Measurements from ENCODE around the gene PRKCB.

PRKCB gene

DNA sequence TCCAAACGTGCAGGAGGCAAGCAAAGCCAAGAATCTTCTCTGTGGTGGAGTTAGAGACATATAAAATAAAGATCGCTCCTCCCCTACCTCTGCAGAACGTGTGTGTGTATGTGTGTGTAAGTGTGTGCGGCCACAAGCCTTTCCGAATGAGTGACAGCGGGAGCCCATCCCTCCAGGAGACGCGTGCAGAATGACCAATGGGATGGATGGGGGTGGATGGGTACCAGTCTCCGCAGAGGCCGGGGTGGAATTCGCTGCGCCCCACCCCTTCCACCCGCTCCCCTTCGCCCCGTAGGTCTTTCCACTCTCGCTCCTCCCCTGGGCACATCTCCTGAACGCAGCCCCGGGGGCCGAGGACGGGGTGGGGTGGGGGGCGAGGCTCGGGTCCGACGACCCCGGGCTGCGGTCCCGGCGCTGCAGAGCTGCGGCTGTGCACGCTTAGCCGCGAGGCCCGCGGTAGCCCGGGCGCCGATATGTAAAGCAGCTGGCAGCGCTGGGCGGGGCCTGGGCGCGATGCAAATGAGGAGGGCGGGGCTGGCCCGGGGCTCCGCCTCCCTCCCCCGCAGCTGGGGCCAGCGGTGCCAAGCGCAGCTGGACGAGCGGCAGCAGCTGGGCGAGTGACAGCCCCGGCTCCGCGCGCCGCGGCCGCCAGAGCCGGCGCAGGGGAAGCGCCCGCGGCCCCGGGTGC, at the start of gene PRKCB:
Gene PRKCB (plus strand): TSS at position 594 of the 688 bp plus-strand sequence.
- peaks cover 18% of the 10 kb centered on the region for H4K20me1 ChIP-seq (ENCODE audit: insufficient read depth, low read length, poor library complexity, severe bottlenecking)
- H2AFZ ChIP-seq (ENCODE audit: low read length): peak within 1 kb of the TSS; percentile 47
- H3K9ac ChIP-seq (ENCODE audit: low read depth, low read length, poor library complexity, severe bottlenecking): peak within 1 kb of the TSS; percentile 72
- peak within 1 kb of the TSS; percentile 89 for H3K4me2 ChIP-seq (ENCODE audit: low read depth, low read length, poor library complexity, severe bottlenecking)
- peaks cover 46% of the 10 kb centered on the region for H3K79me2 ChIP-seq (ENCODE audit: insufficient read depth, low read length)
- H3F3A ChIP-seq (ENCODE audit: low read depth): no peaks in the 10 kb centered on the region
- TF ChIP-seq, protein P1, sequence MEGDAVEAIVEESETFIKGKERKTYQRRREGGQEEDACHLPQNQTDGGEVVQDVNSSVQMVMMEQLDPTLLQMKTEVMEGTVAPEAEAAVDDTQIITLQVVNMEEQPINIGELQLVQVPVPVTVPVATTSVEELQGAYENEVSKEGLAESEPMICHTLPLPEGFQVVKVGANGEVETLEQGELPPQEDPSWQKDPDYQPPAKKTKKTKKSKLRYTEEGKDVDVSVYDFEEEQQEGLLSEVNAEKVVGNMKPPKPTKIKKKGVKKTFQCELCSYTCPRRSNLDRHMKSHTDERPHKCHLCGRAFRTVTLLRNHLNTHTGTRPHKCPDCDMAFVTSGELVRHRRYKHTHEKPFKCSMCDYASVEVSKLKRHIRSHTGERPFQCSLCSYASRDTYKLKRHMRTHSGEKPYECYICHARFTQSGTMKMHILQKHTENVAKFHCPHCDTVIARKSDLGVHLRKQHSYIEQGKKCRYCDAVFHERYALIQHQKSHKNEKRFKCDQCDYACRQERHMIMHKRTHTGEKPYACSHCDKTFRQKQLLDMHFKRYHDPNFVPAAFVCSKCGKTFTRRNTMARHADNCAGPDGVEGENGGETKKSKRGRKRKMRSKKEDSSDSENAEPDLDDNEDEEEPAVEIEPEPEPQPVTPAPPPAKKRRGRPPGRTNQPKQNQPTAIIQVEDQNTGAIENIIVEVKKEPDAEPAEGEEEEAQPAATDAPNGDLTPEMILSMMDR (conservative IDR thresholded peaks at IDR 0.05; ENCODE audit: low read length): no peak
- no peak for TF ChIP-seq EZH2phosphoT487 (IDR thresholded peaks at IDR 0.05; ENCODE audit: borderline replicate concordance)
- H3K9me3 ChIP-seq (ENCODE audit: insufficient read depth, low read depth, low read length): no peaks in the 10 kb centered on the region
- peak within 1 kb of the TSS; percentile 85 for H3K4me3 ChIP-seq (ENCODE audit: low read length, poor library complexity, severe bottlenecking)
- H3K27me3 ChIP-seq (ENCODE audit: insufficient read depth, low read length, poor library complexity, severe bottlenecking): no peaks in the 10 kb centered on the region
- peaks cover 57% of the 10 kb centered on the region for H3K4me1 ChIP-seq (ENCODE audit: insufficient read depth, low read length, poor library complexity, severe bottlenecking)
- no peaks in the 10 kb centered on the region for H3K36me3 ChIP-seq (ENCODE audit: insufficient read depth, low read length)
- no peaks in the 10 kb centered on the region for H3K9me2 ChIP-seq (replicated peaks; ENCODE audit: low read depth, low read length)

DNA sequence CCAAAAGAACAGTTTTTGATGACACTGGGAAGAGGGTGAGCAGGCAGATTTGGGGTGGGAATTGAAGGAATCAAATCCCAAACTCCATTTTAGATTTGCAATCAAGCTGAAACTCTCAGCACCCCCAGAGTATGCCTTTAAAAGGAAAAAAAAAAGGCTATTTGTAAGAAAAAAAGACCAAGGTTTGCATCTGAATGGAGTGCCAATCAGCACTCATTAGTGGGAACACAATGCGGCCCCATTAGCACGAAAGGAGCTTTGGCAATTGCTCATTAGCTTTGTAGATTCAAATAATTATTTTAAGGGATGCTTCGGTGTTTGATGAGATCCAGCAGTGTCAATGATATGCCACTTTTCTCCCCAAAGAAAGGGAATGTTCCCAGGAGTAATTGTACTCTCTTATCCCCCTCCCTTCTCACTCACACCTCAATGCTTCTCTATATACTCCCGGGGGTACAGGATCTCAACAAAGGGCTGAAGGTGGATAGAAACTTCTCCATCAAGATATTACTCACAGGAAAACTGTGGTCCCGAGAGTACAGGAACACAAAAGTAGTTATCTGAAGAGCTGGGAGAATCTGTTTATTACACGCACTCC, 48.7 kb upstream of the PRKCB start:
- no peak for TF ChIP-seq EZH2phosphoT487 (IDR thresholded peaks at IDR 0.05; ENCODE audit: borderline replicate concordance)
- TF ChIP-seq, protein P1 (conservative IDR thresholded peaks at IDR 0.05; ENCODE audit: low read length): no peak
- Histone ChIP-seq H3F3A (ENCODE audit: low read depth) (no peaks in the 10 kb centered on the region), H2AFZ (ENCODE audit: low read length) (no peak overlapping the region), H3K79me2 (ENCODE audit: insufficient read depth, low read length) (no peaks in the 10 kb centered on the region), H3K4me1 (ENCODE audit: insufficient read depth, low read length, poor library complexity, severe bottlenecking) (peaks cover 15% of the 10 kb centered on the region), H3K27me3 (ENCODE audit: insufficient read depth, low read length, poor library complexity, severe bottlenecking) (no peaks in the 10 kb centered on the region), H3K9me3 (ENCODE audit: insufficient read depth, low read depth, low read length) (no peaks in the 10 kb centered on the region), H3K9me2 (replicated peaks; ENCODE audit: low read depth, low read length) (no peaks in the 10 kb centered on the region), H4K20me1 (ENCODE audit: insufficient read depth, low read length, poor library complexity, severe bottlenecking) (no peaks in the 10 kb centered on the region), H3K36me3 (ENCODE audit: insufficient read depth, low read length) (no peaks in the 10 kb centered on the region), H3K9ac (ENCODE audit: low read depth, low read length, poor library complexity, severe bottlenecking) (no peak overlapping the region), H3K4me3 (ENCODE audit: low read length, poor library complexity, severe bottlenecking) (no peak overlapping the region), H3K4me2 (ENCODE audit: low read depth, low read length, poor library complexity, severe bottlenecking) (no peak overlapping the region)

DNA sequence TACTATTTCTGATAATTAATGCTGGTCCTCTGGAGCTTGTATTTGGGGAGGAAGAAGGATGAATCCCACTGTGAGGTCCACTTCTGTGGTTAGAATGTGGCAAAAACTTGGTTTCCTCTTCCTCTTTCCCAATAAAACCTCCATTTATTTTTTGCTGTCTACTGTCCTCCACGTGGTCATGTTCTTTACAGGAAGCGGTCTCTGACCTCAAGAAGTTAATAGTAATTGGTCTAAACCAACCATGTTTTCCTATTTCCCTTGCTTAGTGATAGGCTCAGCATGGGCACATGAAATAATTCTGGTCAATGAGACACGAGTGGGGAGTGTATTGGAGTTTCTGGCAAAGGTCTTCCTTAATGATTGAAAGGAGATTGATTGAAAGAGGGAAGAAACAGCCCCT, 47.1 kb upstream of the PRKCB start:
- Histone ChIP-seq H3K79me2 (ENCODE audit: insufficient read depth, low read length) (no peaks in the 10 kb centered on the region), H4K20me1 (ENCODE audit: insufficient read depth, low read length, poor library complexity, severe bottlenecking) (no peaks in the 10 kb centered on the region), H3K36me3 (ENCODE audit: insufficient read depth, low read length) (no peaks in the 10 kb centered on the region), H3K9me3 (ENCODE audit: insufficient read depth, low read depth, low read length) (no peaks in the 10 kb centered on the region), H3K4me3 (ENCODE audit: low read length, poor library complexity, severe bottlenecking) (no peak overlapping the region), H3F3A (ENCODE audit: low read depth) (no peaks in the 10 kb centered on the region), H3K9me2 (replicated peaks; ENCODE audit: low read depth, low read length) (no peaks in the 10 kb centered on the region), H3K4me2 (ENCODE audit: low read depth, low read length, poor library complexity, severe bottlenecking) (no peak overlapping the region), H3K27me3 (ENCODE audit: insufficient read depth, low read length, poor library complexity, severe bottlenecking) (no peaks in the 10 kb centered on the region), H3K9ac (ENCODE audit: low read depth, low read length, poor library complexity, severe bottlenecking) (no peak overlapping the region), H2AFZ (ENCODE audit: low read length) (peak overlapping the region; percentile 47), H3K4me1 (ENCODE audit: insufficient read depth, low read length, poor library complexity, severe bottlenecking) (peaks cover 15% of the 10 kb centered on the region)
- TF ChIP-seq EZH2phosphoT487 (IDR thresholded peaks at IDR 0.05; ENCODE audit: borderline replicate concordance): no peak
- TF ChIP-seq, protein P1 (conservative IDR thresholded peaks at IDR 0.05; ENCODE audit: low read length): no peak
